Fibroblast of lung (primary cell): Measurements from ENCODE around the gene ARL4D.

ENCODE experiments used
- CTCF ChIP-seq, 2 donors: IDR thresholded peaks in 1 of 2; conservative IDR thresholded peaks in 1 of 2; 1 replicate in 1 of 2; 2 replicates in 1 of 2; pipeline ENCODE4 v1.5.1; 2011 to 2012; ENCODE audit warnings: low read length in 2 of 2, control low read depth in 1 of 2, inconsistent platforms in 1 of 2, low read depth in 1 of 2, mild to moderate bottlenecking in 1 of 2
- EZH2 ChIP-seq: IDR thresholded peaks from 2 replicates; pipeline ENCODE4 v1.5.1; 2012; ENCODE audit warnings: low read length, control low read depth, mild to moderate bottlenecking; ENCODE audit errors: missing control alignments

- TF ChIP-seq CTCF (conservative IDR thresholded peaks at IDR 0.05 in 1 of 2, IDR thresholded peaks at IDR 0.05 in 1 of 2; ENCODE audit: low read depth in 1 of 2, low read length in 2 of 2) = no peak
- no peak for TF ChIP-seq EZH2
Observed at GRCh38 chr17:43402567-43402966, 3.8 kb downstream of the ARL4D start.
